ENCODE results near the gene SLC35B4. TPM values are rescaled to one million over a fixed set of nuclear protein-coding genes. Genes with fewer than 3 reads are reported as not detected.

SLC35B4 gene
- total RNA-seq, 1 donor from 2014 or later, result 51.7 TPM

DNA sequence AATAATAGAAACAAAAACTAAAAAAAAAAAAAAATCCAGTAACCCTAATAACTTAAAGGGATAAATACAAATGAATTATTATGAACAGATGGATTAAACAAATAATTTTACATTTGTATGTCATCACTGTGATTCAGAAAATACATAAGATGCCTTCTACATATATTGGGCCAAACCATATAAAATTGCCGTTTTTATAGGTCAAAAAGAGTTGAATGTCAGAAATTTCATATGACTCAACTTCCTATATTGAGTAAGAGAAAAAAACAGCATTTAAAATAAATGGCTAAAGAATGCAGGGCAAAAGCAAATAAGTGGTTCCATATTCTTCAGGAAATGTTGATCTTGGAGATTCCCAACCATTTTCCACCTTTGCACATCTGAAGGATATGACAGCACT is 9.4 kb downstream of the SLC35B4 start:
- peaks cover 15% of the 10 kb centered on the region for H3K36me3 Mint-ChIP-seq (ENCODE audit: low read depth)
- no peak for DNase-seq (ENCODE audit: low read depth, low spot score)
- no peak overlapping the region for H3K27ac Mint-ChIP-seq (ENCODE audit: unreplicated experiment)
- H3K9me3 Mint-ChIP-seq, result no peaks in the 10 kb centered on the region
- no peak overlapping the region for H3K4me3 Mint-ChIP-seq
- TF ChIP-seq, protein P1, sequence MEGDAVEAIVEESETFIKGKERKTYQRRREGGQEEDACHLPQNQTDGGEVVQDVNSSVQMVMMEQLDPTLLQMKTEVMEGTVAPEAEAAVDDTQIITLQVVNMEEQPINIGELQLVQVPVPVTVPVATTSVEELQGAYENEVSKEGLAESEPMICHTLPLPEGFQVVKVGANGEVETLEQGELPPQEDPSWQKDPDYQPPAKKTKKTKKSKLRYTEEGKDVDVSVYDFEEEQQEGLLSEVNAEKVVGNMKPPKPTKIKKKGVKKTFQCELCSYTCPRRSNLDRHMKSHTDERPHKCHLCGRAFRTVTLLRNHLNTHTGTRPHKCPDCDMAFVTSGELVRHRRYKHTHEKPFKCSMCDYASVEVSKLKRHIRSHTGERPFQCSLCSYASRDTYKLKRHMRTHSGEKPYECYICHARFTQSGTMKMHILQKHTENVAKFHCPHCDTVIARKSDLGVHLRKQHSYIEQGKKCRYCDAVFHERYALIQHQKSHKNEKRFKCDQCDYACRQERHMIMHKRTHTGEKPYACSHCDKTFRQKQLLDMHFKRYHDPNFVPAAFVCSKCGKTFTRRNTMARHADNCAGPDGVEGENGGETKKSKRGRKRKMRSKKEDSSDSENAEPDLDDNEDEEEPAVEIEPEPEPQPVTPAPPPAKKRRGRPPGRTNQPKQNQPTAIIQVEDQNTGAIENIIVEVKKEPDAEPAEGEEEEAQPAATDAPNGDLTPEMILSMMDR (conservative IDR thresholded peaks at IDR 0.05), result no peak
- H3K4me1 Mint-ChIP-seq, result no peaks in the 10 kb centered on the region
- H3K27me3 Mint-ChIP-seq (ENCODE audit: low read depth), result no peaks in the 10 kb centered on the region

- TF ChIP-seq, protein P1 (conservative IDR thresholded peaks at IDR 0.05), result no peak
- H3K9me3 Mint-ChIP-seq, result no peaks in the 10 kb centered on the region
- no peak overlapping the region for H3K4me3 Mint-ChIP-seq
- H3K36me3 Mint-ChIP-seq (ENCODE audit: low read depth), result peaks cover 26% of the 10 kb centered on the region
- H3K4me1 Mint-ChIP-seq, result no peaks in the 10 kb centered on the region
- DNase-seq (ENCODE audit: low read depth, low spot score), result no peak
- H3K27ac Mint-ChIP-seq (ENCODE audit: unreplicated experiment), result no peak overlapping the region
- H3K27me3 Mint-ChIP-seq (ENCODE audit: low read depth), result no peaks in the 10 kb centered on the region
These were observed 14.6 kb downstream of the SLC35B4 start for GRCh38 chr7:134302120-134302519.

DNA sequence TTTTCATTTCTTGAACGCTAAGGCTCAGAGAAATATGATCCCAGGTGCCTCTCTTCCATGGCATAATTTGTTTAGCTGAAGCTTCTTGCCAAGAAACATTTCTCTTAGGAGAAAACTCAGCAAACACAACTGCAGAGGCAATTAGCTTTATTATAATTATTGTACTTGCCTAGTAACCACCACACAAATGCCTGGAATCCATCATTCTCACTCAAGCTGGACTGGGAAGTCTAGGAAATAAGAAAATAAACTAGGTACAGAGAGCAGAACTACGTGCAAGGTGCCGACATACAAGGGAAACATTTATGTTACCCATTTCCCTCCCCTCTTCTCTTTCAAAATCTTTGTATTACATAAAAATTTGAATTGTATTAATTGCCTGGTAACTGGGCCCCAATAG is 15.1 kb downstream of the SLC35B4 start:
- TF ChIP-seq, protein P1 (conservative IDR thresholded peaks at IDR 0.05), result no peak
- DNase-seq (ENCODE audit: low read depth, low spot score), result no peak
- Mint-ChIP-seq H3K27ac (ENCODE audit: unreplicated experiment) (no peak overlapping the region), H3K9me3 (no peaks in the 10 kb centered on the region), H3K4me3 (no peak overlapping the region), H3K4me1 (no peaks in the 10 kb centered on the region), H3K36me3 (ENCODE audit: low read depth) (peaks cover 25% of the 10 kb centered on the region), H3K27me3 (ENCODE audit: low read depth) (no peaks in the 10 kb centered on the region)

DNA sequence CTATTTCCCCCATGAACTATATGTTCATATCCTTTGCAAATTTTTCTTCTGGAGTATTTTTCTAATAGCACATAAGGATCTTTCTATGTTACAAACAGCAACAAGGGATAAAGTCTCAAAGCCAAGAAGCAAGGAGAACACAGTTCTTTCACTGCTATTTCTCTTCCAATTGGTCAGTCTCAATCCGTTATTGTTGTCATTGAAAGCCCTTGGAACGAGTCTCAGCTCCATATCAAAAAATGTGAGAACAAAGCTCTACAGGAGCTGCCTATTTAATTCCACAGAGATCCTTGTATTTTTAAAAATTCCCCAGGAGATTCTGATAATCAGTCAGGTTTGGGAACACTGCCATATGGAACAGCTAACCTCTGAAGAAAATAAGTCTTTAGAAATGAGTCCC is 15.7 kb downstream of the SLC35B4 start:
- TF ChIP-seq, protein P1 (conservative IDR thresholded peaks at IDR 0.05), result no peak
- no peak for DNase-seq (ENCODE audit: low read depth, low spot score)
- Mint-ChIP-seq H3K4me1 (no peaks in the 10 kb centered on the region), H3K27ac (ENCODE audit: unreplicated experiment) (no peak overlapping the region), H3K27me3 (ENCODE audit: low read depth) (no peaks in the 10 kb centered on the region), H3K36me3 (ENCODE audit: low read depth) (peaks cover 26% of the 10 kb centered on the region), H3K9me3 (peaks cover 3% of the 10 kb centered on the region), H3K4me3 (no peak overlapping the region)

GRCh38 chr7:134298902-134299683 is 17.6 kb downstream of the SLC35B4 start:
- no peak for DNase-seq (ENCODE audit: low read depth, low spot score)
- Mint-ChIP-seq H3K4me1 (no peaks in the 10 kb centered on the region), H3K36me3 (ENCODE audit: low read depth) (peaks cover 34% of the 10 kb centered on the region), H3K4me3 (no peak overlapping the region), H3K27ac (ENCODE audit: unreplicated experiment) (no peak overlapping the region), H3K27me3 (ENCODE audit: low read depth) (no peaks in the 10 kb centered on the region), H3K9me3 (peaks cover 3% of the 10 kb centered on the region)
- TF ChIP-seq, protein P1 (conservative IDR thresholded peaks at IDR 0.05), result no peak

Data from neural crest cell (in vitro differentiated cells).